Renal cortical epithelial cell (primary cell): ENCODE data around the gene ZNF48. TPM values are rescaled to one million over a fixed set of nuclear protein-coding genes. Genes with fewer than 3 reads are reported as not detected.
A peak's percentile ranks its signal among the peaks of the same experiment; 100 is the strongest.

Experiments used
- DNase-seq: peaks from one replicate; pipeline ENCODE4 v3.0.0-alpha.2; 2011; ENCODE audit warnings: low read depth
- total RNA-seq: library from RNA; depleted of rRNA; stranded (reverse); fragments of >200 nt; gene quantifications from 2 replicates; pipeline ENCODE4 v1.2.3, GENCODE V29; 2014

The ZNF48 gene
- total RNA-seq, result 12.7 and 13.8 TPM in 2 replicates

GRCh38 chr16:30395155-30395991 is at the start of gene ZNF48:
TSS of gene ZNF48 (plus strand) at chr16:30395420. CDS start at chr16:30395795, 375 bp downstream.
- DNase-seq, result peak; percentile 72

GRCh38 chr16:30346286-30346685 is 48.9 kb upstream of the ZNF48 start:
- DNase-seq, result no peak

GRCh38 chr16:30348113-30348512 is 47.1 kb upstream of the ZNF48 start:
- DNase-seq, result no peak

DNA sequence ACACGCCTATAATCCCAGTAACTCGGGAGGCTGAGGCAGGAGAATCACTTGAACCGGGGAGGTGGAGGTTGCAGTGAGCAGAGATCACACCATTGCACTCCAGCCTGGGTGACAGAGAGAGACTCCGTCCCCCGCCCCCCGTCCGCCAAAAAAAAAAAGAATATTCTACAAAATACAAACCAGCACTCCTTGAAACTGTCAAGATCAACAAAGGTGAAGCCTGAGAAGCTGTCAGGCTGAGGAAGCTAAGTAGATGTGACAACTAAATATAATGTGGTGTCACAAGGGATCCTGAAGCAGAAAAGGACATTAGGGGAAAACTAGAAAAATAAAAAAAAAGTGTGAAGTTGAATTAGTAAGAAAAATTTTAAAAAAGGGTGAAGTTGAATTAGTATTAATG is 46.3 kb upstream of the ZNF48 start:
- DNase-seq, result no peak

DNA sequence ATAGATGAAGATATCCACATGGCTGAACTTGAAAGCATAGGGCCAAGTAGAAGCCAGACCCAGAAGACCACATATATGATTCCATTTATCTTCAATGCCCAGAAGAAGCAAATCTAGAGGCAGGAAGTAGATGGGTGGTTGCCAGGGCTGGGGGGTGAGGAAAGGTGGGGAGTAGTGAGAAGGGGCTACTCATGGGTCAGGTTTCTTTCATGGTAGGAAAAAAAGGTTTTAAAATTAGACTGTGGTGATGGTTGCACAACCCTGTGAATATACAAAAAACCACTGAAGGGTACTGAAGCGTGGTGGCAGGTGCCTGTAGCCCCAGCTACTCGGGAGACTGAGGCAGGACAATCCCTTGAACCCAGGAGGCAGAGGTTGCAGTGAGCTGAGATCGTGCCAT is 45.5 kb upstream of the ZNF48 start:
- peak; percentile 68 for DNase-seq

DNA sequence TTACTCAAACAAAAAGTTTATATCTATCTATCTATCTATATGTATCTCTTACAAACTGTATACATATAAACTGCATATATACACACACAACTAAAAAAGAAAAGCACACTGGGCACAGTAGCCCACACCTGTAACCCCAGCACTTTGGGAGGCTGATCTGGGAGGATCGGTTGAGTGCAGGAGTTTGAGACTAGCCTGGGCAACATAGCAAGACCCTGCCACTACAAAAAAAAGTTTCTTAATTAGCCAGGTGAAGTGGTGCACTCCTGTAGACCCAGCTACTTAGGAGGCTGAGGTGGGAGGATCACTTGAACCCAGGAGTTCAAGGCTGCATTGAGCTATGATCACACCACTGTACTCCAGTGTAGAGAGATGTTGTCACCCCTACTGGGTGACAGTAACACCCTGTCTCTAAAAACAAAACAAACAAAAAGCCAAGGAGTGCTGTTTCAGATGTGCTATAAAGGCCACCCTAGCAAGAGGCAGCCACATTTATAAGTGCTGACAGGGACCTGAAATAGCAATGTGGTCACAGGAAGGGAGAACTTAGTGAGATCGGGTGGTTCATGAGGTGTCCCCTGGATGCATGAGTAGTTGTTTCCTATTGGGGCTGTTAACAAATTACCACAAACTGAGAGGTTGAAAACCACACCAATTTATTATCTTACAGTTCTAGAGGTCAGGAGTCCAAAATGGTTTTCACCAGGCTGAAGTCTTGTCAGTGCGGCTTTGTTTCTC is 44.9 kb upstream of the ZNF48 start:
- peak; percentile 86 for DNase-seq

DNA sequence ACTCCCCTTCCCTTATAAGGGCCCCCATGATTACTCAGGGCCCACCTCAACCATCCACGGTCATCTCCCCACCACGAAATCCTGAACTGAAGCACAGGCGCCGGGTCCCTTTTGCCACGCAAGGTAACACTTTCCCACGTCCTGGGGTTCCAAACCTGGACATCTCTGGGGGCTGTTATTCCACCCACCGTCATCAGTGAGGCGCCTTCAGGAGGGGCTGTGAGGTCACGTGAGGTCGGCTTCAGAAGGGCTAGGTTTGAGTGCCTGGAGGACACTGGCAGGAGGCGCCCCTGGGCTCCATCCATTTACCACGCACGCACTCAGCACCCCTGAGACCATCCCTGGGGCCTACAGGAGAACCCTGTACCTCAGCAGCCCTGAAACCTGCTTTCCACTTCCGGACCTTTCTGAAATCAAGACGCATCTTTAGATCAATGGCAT is 44.2 kb upstream of the ZNF48 start:
- no peak for DNase-seq

DNA sequence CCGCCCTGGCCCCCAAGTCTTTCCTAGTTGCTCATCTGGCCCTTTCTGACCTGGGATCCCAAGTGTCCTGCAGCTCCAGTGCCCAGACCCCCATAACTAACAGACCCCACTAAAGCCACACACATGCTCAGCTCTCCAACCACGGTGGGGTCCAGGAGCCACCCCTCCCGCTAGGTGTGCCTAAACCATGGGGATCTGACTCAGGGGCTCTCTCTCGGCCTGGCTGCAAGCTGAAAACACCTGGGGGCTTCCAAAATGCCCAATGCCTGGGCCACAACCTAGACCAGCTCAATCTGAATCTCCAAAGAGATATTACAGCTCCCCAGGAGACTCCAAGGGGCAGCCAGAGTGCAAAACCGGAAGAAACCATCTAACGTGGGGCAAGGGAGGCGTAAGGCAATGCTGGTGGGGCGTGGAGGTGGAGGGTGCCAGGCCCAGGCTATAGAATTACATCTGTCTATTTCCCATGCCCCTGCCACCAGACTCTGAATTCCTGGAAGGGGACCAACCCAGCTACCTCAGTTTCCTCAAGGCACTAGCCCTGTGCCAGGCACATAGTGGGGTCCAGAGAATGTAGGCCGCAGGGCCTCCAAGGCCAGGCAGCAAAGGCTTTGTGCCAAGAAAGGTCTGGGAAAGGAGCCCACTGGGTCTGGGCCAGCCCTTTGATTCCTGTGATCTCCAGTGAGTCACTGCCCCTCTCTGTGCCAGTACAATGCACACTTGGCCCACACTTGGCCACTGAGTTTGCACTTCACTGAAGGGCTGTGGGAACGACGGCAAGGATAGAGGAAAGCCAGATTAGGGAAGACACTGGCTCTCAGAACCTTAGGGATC is 43.4 kb upstream of the ZNF48 start:
- peak; percentile 88 for DNase-seq

DNA sequence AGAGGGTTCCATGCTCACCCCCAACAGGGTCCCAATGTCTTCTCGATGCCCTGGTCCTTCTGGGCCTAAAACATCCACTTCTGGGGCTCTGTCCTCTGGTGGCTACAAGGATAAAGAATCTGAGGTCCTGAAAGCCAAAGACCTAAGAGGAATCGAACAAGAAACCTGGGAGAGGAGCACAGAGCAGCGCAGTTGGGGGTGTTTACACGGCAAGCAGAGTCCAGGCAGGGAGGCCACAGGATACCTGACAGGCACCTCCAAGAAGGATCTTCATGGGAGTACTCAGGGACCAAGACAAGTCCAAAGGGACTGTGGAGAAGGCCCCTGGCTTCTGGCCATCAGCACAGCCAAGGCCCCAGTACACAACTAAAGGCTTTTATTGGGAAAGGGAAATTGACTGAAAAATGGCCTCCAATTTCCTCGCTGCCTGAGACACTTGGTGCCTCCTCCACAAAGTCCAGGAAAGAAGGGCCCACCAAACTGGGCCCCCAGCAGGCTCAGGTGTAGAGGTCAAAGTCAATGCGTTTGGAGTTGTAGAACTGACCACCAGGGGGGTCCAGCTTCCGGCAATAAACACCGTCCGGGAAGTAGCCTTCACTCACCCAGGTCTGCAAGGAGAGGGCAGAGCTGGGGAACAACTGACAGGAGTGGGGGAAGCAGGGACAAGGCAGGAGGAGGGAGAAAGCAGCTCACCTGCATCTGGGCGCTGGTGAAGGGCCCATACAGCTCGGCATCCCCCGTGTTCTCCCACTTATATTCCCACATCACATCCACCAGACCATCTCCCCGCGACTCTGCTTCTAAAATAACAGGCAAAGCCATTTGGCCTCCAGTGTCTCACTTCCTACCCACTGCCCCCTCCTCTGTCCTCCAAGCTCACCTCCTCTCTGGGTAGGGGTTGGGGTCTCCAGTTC is 42.5 kb upstream of the ZNF48 start:
- no peak for DNase-seq

DNA sequence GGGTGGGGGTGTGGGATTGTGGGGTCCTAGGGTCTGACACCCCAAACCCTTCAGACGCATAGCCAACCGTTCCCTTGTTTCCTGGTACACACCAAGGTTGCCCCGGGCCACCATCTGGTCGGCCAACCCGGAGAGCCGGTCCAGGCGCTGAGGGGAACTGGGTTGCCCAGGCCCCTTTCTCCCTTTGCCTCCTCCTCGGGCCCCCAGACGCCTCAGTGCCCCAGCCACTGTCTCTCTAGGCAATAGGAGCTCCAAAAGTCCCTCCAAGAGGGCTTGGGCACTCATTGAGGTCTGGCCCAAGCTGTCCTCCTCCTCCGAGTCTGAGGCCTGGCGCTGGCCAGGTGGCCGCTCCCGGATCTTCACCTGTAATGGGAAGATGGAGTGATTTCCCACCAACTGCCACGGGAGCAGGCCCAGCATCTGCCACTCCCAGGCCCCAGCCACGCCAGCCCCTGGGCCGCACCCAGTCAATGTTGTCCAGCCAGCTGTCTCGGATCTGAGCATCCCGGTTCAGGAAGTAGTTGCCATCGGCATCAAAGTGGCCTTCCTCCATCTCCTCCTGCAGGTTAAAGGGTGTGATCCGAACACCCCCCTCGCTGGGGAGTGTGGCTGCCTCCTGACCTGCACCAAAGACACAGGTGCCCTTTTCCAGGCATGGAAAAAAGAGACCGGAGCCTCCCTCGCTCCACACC is 41.6 kb upstream of the ZNF48 start:
- DNase-seq, result no peak

DNA sequence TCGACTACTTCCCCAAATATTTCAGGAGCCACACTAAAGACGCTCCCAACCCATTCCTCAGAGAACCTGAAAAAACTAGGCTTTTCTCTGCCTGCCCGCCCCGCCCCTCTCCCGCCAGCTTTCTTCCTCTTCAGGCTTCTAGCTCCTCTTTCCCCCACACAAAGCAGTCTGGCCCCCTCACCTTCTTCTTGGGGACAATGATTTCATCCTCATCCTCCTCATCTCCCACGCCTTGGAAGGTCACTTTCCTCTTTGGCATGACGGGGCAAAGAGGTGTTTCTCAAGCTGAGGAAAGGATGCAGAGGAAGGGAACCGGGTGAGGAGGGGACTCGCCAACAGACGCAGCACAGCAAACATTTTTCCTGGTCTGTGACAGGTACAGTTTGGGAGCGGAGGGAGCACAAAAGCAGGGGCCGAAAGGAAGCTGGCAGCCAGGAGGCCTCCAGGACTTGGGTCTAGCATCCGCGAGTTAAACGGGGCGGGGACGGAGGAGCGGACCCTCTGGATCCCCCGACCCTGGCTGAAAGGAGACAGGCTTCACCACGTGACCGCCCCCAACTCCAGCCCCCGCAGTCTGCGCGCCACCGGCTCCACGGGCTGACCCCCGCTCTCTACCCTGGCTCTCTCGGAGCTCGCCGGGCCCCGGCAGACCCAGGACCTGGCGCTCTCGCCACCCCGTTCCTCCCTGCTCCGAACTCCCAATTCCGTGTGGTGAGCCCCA is 40.6 kb upstream of the ZNF48 start:
- no peak for DNase-seq

DNA sequence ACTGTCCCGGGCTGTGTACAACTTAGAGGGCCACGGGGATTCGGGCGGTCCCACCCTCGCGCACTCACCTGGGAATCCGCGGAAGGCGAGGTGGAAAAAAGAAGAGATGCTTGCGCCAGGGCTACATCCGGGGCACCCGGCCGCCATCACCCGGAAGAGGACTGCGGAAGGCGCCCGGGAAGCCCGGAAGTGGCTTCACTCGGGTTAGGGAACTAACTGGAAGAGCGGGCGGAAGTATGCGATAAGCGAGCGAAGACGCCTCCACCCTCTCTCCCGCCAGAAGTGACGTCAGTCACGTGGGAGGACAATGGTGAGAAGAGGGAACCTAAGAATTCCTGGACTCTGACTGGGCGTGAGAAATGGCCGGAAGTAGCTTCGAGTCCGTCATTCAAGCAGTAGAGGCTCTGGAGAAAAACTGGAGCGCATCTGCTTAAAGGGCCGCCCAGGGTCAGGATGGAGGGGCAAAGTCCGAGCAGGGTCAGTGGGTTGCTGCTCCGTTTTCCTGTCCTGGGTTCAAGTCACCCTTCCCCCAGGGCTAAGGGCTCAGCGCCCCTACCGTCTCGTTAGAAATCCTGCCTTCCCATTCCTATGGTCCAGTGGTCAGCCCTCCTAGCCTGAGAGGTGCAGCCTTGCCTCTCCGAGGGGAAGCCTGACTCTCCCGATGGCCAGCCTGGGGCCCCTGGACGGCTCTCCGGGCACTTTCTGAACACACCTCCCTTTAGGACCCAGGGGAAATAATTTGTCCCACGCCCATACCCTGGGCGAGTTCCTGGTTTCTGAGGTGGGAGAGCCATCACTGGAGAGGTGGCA is 39.9 kb upstream of the ZNF48 start, which contains the start of gene CD2BP2:
CD2BP2 (minus strand) TSS at position 165 of the 810 bp plus-strand sequence. CDS start 627 bp downstream, outside the sequence.
- DNase-seq, result peak; percentile 99

DNA sequence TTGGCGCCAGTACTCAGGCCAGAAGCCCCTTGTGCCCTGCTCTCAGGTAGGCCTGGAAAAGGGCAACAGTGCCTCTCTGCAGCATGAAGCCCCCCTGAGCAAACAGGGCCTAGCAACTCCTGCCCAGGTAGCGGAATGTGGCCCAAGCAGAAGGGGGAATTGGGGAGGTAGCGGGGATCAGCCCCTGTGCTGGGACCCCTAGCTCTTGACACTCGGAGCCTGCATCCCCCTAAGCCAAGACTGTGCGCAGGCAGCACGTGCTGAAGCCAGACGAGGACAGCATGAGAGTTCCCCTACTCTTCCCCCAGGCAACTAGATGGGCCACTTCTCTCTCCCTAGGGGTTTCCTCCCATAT is 39.3 kb upstream of the ZNF48 start:
- DNase-seq, result no peak

DNA sequence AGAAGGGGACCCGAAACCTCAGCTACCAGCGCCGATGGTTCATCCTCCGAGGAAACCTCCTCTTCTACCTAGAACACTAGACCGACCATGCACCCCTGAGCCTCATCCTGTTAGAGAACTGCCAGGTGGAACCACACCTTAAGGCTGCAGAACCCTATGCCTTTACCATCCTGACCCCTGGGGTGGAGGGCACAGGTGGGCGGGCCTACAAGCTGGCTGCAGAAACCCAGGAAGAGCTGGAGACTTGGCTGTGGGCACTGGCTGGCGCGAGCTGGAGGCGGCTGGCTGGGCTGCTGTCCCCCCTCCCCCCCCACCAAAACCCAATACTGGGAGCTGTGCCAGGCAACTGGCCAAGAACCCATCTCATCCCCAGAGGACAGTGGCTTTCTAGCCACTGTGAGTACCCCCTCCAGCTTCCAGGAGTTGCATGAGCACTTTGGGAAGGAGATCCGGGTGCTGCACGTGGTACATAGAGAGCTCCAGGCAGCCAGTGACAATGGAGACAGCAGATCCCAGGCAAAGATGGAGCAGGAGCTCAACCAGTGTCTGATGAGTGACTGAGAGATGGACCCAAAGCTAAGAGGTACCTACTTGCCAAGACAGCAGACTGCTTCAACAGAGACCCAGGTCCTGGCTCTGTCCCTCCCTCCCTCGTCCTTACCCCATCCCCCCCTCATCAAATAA is 38.7 kb upstream of the ZNF48 start:
- DNase-seq, result no peak

GRCh38 chr16:30357085-30357714 is 38.0 kb upstream of the ZNF48 start:
- DNase-seq, result no peak

DNA sequence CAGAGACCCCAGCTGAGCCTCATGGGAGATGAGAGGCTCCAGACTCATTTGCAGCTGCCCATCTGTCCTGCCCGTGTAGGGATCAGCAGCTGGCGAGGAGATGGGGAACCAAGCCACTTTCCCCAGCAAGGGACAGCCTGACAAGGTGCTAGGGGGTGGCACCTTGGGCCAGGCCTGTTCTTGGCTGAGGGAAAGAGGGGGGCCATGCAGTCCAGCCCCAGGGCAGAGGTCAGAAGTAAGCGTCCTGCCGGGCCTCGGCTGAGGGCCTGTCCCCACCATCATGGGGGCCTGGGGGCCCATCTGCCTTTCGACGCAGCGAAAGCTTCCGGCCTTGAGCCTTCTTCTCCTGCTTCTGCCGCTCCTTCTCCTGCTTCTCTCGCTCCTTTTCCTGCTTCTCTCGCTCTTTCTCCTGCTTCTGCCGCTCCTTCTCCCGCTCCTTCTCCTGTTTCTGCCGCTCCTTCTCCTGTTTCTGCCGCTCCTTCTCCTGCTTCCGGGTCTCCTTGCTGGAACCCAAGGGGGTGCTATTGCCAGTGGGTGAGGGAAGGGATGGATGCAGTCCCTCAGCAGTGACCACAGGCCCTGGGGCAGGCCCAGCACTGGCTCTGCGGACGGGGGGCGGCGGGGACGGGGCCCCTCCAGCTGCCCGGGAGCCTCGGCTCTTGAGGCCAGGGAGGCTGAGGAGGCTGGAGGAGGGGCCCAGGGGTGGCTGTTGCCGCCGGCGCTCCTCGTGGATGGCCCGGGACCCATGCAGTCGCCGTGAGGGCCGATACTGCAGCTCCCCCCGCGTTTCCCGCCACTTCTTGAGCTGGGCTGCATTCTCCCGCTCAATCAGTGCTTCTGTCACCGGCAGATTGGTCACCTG is 37.3 kb upstream of the ZNF48 start:
- DNase-seq, result no peak

DNA sequence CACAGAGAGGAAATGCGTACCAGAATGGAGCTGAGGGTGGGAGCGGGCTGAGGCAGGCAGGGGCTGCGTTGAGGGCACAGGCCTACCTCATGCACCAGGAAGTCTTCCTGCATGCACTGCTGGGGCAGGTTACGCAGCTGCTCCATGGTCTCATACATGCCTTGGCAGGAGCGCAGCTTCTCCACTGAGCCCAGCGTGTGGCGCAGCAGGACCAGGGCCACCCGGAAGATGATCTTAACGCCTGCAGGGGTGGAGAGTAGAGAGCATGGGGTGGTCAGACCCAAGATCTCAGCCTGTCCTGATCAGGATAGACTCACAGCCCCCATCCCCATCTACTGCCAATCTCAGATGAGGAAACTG is 36.7 kb upstream of the ZNF48 start:
- DNase-seq, result no peak
